Activated naive CD4-positive, alpha-beta T cell (primary cell): ENCODE results near the gene ZSCAN22.
A peak's percentile ranks its signal among the peaks of the same experiment; 100 is the strongest.
"Not testable (repeated sequence)": the region's sequence is repeated elsewhere in the genome, so short reads cannot be mapped to it uniquely, and the experiment has no call there.

ENCODE experiments used
- DNase-seq, 4 experiments: peaks; one replicate each; lab custom pipeline; 2025; lab: John Stamatoyannopoulos, UW

Gene ZSCAN22

GRCh38 chr19:58374200-58374599 lies 47.4 kb downstream of the ZSCAN22 start:
- no peak for DNase-seq

- DNase-seq, result not testable (repeated sequence)
Measured at GRCh38 chr19:58376724-58377123, 49.9 kb downstream of the ZSCAN22 start.

GRCh38 chr19:58379246-58379645 lies 52.5 kb downstream of the ZSCAN22 start:
- no peak for DNase-seq

- DNase-seq, result no peak
Measured at GRCh38 chr19:58380037-58380661, 53.4 kb downstream of the ZSCAN22 start.

- DNase-seq, result peak; percentile 86 to 95 (median 93)
Measured at GRCh38 chr19:58380662-58381459, 54.1 kb downstream of the ZSCAN22 start, which contains the start of gene ZNF837. ZNF837 (minus strand) TSS chr19:58381030; CDS start chr19:58369332, 11,698 bp downstream.

- no peak for DNase-seq
Measured at GRCh38 chr19:58381460-58382212, 54.8 kb downstream of the ZSCAN22 start.

- DNase-seq, result no peak
Measured at GRCh38 chr19:58382997-58383603, 56.3 kb downstream of the ZSCAN22 start.

- DNase-seq, result no peak
Measured at GRCh38 chr19:58385313-58385890, 58.6 kb downstream of the ZSCAN22 start.

- peak in 1 of 4 experiments; percentile 39 for DNase-seq
Measured at GRCh38 chr19:58385891-58386575, 59.2 kb downstream of the ZSCAN22 start.

GRCh38 chr19:58386576-58387337 lies 60.0 kb downstream of the ZSCAN22 start, which contains the start of gene RPS5:
RPS5 (plus strand) TSS chr19:58387269; CDS start chr19:58388138, 869 bp downstream.
- DNase-seq, result peak; percentile 91 to 92 (median 92)

GRCh38 chr19:58387338-58388174 lies 60.8 kb downstream of the ZSCAN22 start:
- no peak for DNase-seq

GRCh38 chr19:58388175-58388526 lies 61.4 kb downstream of the ZSCAN22 start:
- no peak for DNase-seq
